DOHH2 (cell line): ENCODE data around the gene MDM4.
"Not testable (repeated sequence)": the region's sequence is repeated elsewhere in the genome, so short reads cannot be mapped to it uniquely, and the experiment has no call there.

Source experiments
- H3F3A ChIP-seq: fragments of 200-600 bp; sonication (generic), shearing (Covaris generic); 2 replicates; pipeline ENCODE4 v1.6.0; 2016; ENCODE audit warnings: antibody characterized with exemption, mild to moderate bottlenecking; ENCODE audit not compliant: control insufficient read depth, insufficient read depth
- H3K27ac ChIP-seq: fragments of 200-600 bp; sonication (generic); 2 replicates; pipeline ENCODE4 v1.5.1; 2014; ENCODE audit warnings: low read depth, mild to moderate bottlenecking, low read length, moderate library complexity
- H3K27me3 ChIP-seq: fragments of 200-600 bp; sonication (generic); 2 replicates; pipeline ENCODE4 v1.6.1; 2014; ENCODE audit warnings: mild to moderate bottlenecking, low read length, mixed read lengths; ENCODE audit not compliant: control insufficient read depth
- H3K36me3 ChIP-seq: fragments of 200-600 bp; sonication (generic); 2 replicates; pipeline ENCODE4 v1.6.1; 2014; ENCODE audit warnings: mild to moderate bottlenecking, low read length, moderate library complexity, mixed read lengths; ENCODE audit not compliant: control insufficient read depth
- H3K4me1 ChIP-seq: fragments of 200-600 bp; sonication (generic); 2 replicates; pipeline ENCODE4 v1.6.1; 2014; ENCODE audit warnings: mild to moderate bottlenecking, low read length, mixed read lengths; ENCODE audit not compliant: control insufficient read depth
- H3K4me2 ChIP-seq: fragments of 200-600 bp; sonication (generic); 2 replicates; pipeline ENCODE4 v1.6.0; 2014; ENCODE audit warnings: mild to moderate bottlenecking, low read length, moderate library complexity
- H3K4me3 ChIP-seq: fragments of 200-600 bp; sonication (generic); 2 replicates; pipeline ENCODE4 v1.5.1; 2014; ENCODE audit warnings: mild to moderate bottlenecking, low read length, mixed read lengths
- H3K79me2 ChIP-seq: fragments of 200-600 bp; sonication (generic); 2 replicates; pipeline ENCODE4 v1.6.1; 2014; ENCODE audit warnings: mild to moderate bottlenecking, low read length, mixed read lengths; ENCODE audit not compliant: control insufficient read depth
- H3K9me2 ChIP-seq: fragments of 200-600 bp; sonication (generic); replicated peaks from 2 replicates; pipeline ENCODE4 v1.6.1; 2014; ENCODE audit warnings: mild to moderate bottlenecking, low read length, mixed read lengths; ENCODE audit not compliant: control insufficient read depth
- H3K9me3 ChIP-seq: fragments of 200-600 bp; sonication (generic); 2 replicates; pipeline ENCODE4 v1.6.1; 2014; ENCODE audit warnings: antibody characterized with exemption, low read length, mixed read lengths; ENCODE audit not compliant: control insufficient read depth, insufficient read depth
- H4K20me1 ChIP-seq: fragments of 200-600 bp; sonication (generic); 2 replicates; pipeline ENCODE4 v1.6.0; 2014; ENCODE audit warnings: low read depth, mild to moderate bottlenecking, antibody characterized with exemption, low read length, moderate library complexity; ENCODE audit not compliant: control insufficient read depth, insufficient read depth
- CTCF ChIP-seq: fragments of 200-600 bp; sonication (generic); IDR thresholded peaks from one replicate; pipeline ENCODE4 v1.5.1; 2014; ENCODE audit warnings: antibody characterized with exemption, mild to moderate bottlenecking, low read depth, low read length; ENCODE audit not compliant: poor library complexity, severe bottlenecking
- EZH2phosphoT487 ChIP-seq: fragments of 200-600 bp; sonication (generic); IDR thresholded peaks from 2 replicates; pipeline ENCODE4 v1.6.1; 2017; ENCODE audit warnings: borderline replicate concordance, mild to moderate bottlenecking, antibody characterized with exemption, low read length, moderate library complexity, mixed read lengths

The MDM4 gene

GRCh38 chr1:204520834-204521709, 4.9 kb downstream of the MDM4 start:
- Histone ChIP-seq H3K79me2 (peaks cover 88% of the 10 kb centered on the region), H3K9me3 (peaks cover 12% of the 10 kb centered on the region), H3K27me3 (no peaks in the 10 kb centered on the region), H3K9me2 (no peaks in the 10 kb centered on the region), H3K36me3 (peaks cover 89% of the 10 kb centered on the region), H3K4me3 (peak overlapping the region; percentile 88), H3K4me1 (peaks cover 87% of the 10 kb centered on the region), H3K4me2 (peak overlapping the region; percentile 73), H4K20me1 (no peaks in the 10 kb centered on the region; the same call in 1 of the 2 replicates), H3K27ac (peak overlapping the region; percentile 95), H3F3A (peaks cover 49% of the 10 kb centered on the region)
- TF ChIP-seq EZH2phosphoT487: no peak
- no peak for TF ChIP-seq CTCF

GRCh38 chr1:204521941-204522521, 5.8 kb downstream of the MDM4 start:
- peak overlapping the region; percentile 73 for H3K4me2 ChIP-seq
- not testable (repeated sequence) for H4K20me1 ChIP-seq, H3K9me2 ChIP-seq, H3K27me3 ChIP-seq
- H3K9me3 ChIP-seq: peaks cover 12% of the 10 kb centered on the region
- H3K27ac ChIP-seq: peak overlapping the region; percentile 95
- peaks cover 49% of the 10 kb centered on the region for H3F3A ChIP-seq
- peaks cover 91% of the 10 kb centered on the region for H3K36me3 ChIP-seq
- peaks cover 89% of the 10 kb centered on the region for H3K79me2 ChIP-seq
- peaks cover 93% of the 10 kb centered on the region for H3K4me1 ChIP-seq
- H3K4me3 ChIP-seq: peak overlapping the region; percentile 88

GRCh38 chr1:204523605-204524215, 7.5 kb downstream of the MDM4 start:
- Histone ChIP-seq H3K4me2 (peak overlapping the region; percentile 78), H3K9me2 (no peaks in the 10 kb centered on the region), H3K79me2 (peaks cover 88% of the 10 kb centered on the region), H3K9me3 (peaks cover 10% of the 10 kb centered on the region), H3K36me3 (peaks cover 91% of the 10 kb centered on the region), H4K20me1 (no peaks in the 10 kb centered on the region; the same call in 1 of the 2 replicates), H3F3A (peaks cover 33% of the 10 kb centered on the region), H3K4me3 (peak overlapping the region; percentile 59), H3K27ac (peak overlapping the region; percentile 78), H3K4me1 (peaks cover 95% of the 10 kb centered on the region), H3K27me3 (no peaks in the 10 kb centered on the region)
- TF ChIP-seq EZH2phosphoT487 (no peak), CTCF (no peak)
